HG02798 (cell line): Measurements from ENCODE around the gene CAND2.

ENCODE experiments used
- ATAC-seq: cut with Tn5 transposase; IDR thresholded peaks from one replicate; pipeline ENCODE4 v1.9.1; 2021; ENCODE audit warnings: mild to moderate bottlenecking; ENCODE audit not compliant: unreplicated experiment, poor library complexity

The CAND2 gene

DNA sequence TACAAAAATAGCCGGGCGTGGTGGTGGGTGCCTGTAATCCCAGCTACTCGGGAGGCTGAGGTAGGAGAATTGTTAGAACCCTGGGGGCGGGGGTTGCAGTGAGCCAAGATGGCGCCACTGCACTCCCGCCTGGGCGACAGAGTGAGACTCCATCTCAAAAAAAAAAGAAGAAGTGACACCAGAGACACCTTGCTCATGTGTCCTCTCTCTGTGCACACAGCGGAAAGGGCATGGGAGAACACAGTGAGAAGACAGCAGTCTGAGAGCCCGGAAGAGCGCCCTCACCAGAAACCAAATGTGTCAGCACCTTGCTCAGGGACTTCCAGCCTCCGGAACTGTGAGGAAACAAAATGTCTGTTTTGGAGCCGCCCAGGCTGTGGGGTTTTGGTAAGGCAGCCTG lies 85.4 kb downstream of the CAND2 start:
- ATAC-seq: peak; percentile 65

DNA sequence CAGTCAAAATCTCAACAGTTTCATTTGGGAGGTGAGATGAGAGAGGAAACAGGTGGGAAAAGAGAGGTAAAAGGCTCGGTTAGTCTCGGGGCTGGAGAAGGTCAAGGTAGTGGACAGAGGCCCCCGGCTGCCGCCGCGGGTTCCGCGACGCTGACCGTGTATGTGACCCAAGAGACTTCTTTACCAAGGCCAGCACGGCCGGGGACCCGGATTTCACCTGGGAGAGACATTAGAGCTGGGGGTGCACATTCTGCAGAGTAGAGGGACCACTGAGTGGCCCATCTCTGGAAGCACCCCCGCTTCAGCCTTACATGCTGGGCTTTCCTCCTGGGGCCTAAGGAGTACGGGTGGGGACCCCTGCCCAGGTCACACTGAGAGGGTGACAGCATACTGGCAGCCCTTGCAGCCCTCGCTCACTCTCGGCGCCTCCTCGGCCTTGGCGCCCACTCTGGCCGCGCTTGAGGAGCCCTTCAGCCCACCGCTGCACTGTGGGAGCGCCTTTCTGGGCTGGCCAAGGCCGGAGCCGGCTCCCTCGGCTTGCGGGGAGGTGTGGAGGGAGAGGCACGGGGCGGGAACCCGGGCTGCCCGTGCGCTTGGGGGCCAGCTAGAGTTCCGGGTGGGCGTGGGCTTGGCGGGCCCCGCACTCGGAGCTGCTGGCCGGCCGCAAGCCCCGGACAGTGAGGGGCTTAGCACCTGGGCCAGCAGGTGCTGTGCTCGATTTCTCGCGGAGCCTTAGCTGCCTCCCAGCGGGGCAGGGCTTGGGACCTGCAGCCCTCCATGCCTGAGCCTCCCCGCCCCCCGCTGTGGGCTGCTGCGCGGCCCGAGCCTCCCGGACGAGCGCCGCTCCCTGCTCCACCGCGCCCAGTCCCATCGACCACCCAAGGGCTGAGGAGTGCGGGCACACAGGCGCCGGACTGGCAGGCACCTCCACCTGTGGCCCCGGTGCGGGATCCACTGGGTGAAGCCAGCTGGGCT lies 86.1 kb downstream of the CAND2 start:
- ATAC-seq: no peak

DNA sequence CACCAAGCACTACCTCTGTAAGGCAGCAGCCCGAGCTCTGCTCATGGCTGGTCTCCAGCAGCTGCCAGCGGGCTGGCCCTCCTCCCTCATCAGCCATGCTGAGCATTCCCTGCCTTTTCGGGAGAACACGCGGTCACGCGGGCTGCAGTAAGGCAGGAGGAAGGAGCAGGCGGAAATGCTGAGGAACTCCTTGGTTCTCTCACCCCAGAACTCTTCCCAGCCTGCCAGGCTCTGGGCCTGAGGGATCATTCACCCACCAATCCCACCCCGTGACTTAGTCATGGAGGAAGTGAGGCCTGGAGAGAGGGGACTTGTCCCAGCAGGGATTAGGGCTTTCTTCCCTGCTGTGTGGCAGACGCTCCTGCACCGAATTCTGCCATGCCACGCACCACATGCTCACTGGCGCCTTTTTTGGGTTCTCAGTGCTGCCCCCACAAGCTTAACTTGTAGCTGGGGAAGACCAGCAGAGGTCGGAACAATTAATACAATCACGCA lies 87.8 kb downstream of the CAND2 start:
- no peak for ATAC-seq
